NCI-H524 treated with DMSO at 0.1 percent for 48 hours (cell line): ENCODE data around the gene NDUFAF2.
"Not testable (repeated sequence)": the region's sequence is repeated elsewhere in the genome, so short reads cannot be mapped to it uniquely, and the experiment has no call there.

Source experiments
- DNase-seq: peaks from one replicate; lab custom pipeline; 2025; lab: John Stamatoyannopoulos, UW

NDUFAF2 gene

GRCh38 chr5:60993425-60993824 lies 48.4 kb downstream of the NDUFAF2 start:
- DNase-seq: no peak

GRCh38 chr5:60993875-60994571 lies 49.0 kb downstream of the NDUFAF2 start:
- DNase-seq: no peak

GRCh38 chr5:60996368-60996767 lies 51.4 kb downstream of the NDUFAF2 start:
- no peak for DNase-seq

GRCh38 chr5:60997721-60998120 lies 52.7 kb downstream of the NDUFAF2 start:
- no peak for DNase-seq

GRCh38 chr5:61000887-61001286 lies 55.9 kb downstream of the NDUFAF2 start:
- DNase-seq: no peak

- no peak for DNase-seq
Observed at GRCh38 chr5:61001647-61002046, 56.6 kb downstream of the NDUFAF2 start.

GRCh38 chr5:61002611-61003355 lies 57.8 kb downstream of the NDUFAF2 start:
- DNase-seq: no peak

GRCh38 chr5:61004448-61004847 lies 59.4 kb downstream of the NDUFAF2 start:
- DNase-seq: no peak

- no peak for DNase-seq
Observed at GRCh38 chr5:61009907-61010306, 64.9 kb downstream of the NDUFAF2 start.

- no peak for DNase-seq
Observed at GRCh38 chr5:61010467-61011454, 65.8 kb downstream of the NDUFAF2 start.

GRCh38 chr5:61018062-61018461 lies 73.1 kb downstream of the NDUFAF2 start:
- DNase-seq: no peak

GRCh38 chr5:61019642-61020041 lies 74.6 kb downstream of the NDUFAF2 start:
- DNase-seq: no peak

GRCh38 chr5:61020415-61020814 lies 75.4 kb downstream of the NDUFAF2 start:
- no peak for DNase-seq

GRCh38 chr5:61023131-61023530 lies 78.1 kb downstream of the NDUFAF2 start:
- no peak for DNase-seq

- DNase-seq: no peak
Observed at GRCh38 chr5:61026004-61026403, 81.0 kb downstream of the NDUFAF2 start.

GRCh38 chr5:61028382-61028781 lies 83.4 kb downstream of the NDUFAF2 start:
- no peak for DNase-seq

- no peak for DNase-seq
Observed at GRCh38 chr5:61029456-61030162, 84.6 kb downstream of the NDUFAF2 start.

GRCh38 chr5:61030163-61030482 lies 85.1 kb downstream of the NDUFAF2 start:
- DNase-seq: no peak

- DNase-seq: not testable (repeated sequence)
Observed at GRCh38 chr5:61031301-61031700, 86.3 kb downstream of the NDUFAF2 start.

GRCh38 chr5:61044545-61044944 lies 99.5 kb downstream of the NDUFAF2 start:
- DNase-seq: no peak

GRCh38 chr5:61047346-61047745 lies 102.3 kb downstream of the NDUFAF2 start:
- DNase-seq: no peak

- no peak for DNase-seq
Observed at GRCh38 chr5:61048534-61048933, 103.5 kb downstream of the NDUFAF2 start.
